Ectodermal cell (in vitro differentiated cells): ENCODE results near the gene SORCS3.

Source experiments
- H3K27ac ChIP-seq: 2 replicates; pipeline ENCODE4 v1.7.0; 2013; ENCODE audit warnings: mild to moderate bottlenecking, low read depth, low read length; ENCODE audit not compliant: insufficient read depth, poor library complexity, severe bottlenecking
- H3K27me3 ChIP-seq: 2 replicates; pipeline ENCODE4 v1.7.0; 2013; ENCODE audit warnings: mild to moderate bottlenecking, low read length; ENCODE audit not compliant: insufficient read depth, control insufficient read depth, poor library complexity, severe bottlenecking
- H3K36me3 ChIP-seq: one replicate; pipeline ENCODE4 v1.7.0; 2013; ENCODE audit warnings: low read length; ENCODE audit not compliant: control insufficient read depth, insufficient read depth
- H3K4me1 ChIP-seq: one replicate; pipeline ENCODE4 v1.7.0; 2013; ENCODE audit warnings: low read length; ENCODE audit not compliant: control insufficient read depth, insufficient read depth
- H3K4me3 ChIP-seq: 2 replicates; pipeline ENCODE4 v1.7.0; 2013; ENCODE audit warnings: low read depth, low read length, control low read depth; ENCODE audit not compliant: insufficient read depth
- H3K9me3 ChIP-seq: 2 replicates; pipeline ENCODE4 v1.7.0; 2013; ENCODE audit warnings: mild to moderate bottlenecking, low read length, moderate library complexity; ENCODE audit not compliant: control insufficient read depth
- WGBS, 2 experiments: methylation state at CpG; one replicate each; pipeline ENCODE4 v1.1.7; 2013; ENCODE audit warnings: missing lambda C conversion rate in 2 of 2; 5-methylcytosine and 5-hydroxymethylcytosine counted together

The SORCS3 gene

GRCh38 chr10:105017116-105017515 lies 376.0 kb downstream of the SORCS3 start:
- no peaks in the 10 kb centered on the region for H3K27me3 ChIP-seq
- WGBS, 2 experiments, result 46 to 50% methylated on average over 2 of the region's 2 CpGs
- no peaks in the 10 kb centered on the region for H3K4me1 ChIP-seq
- no peaks in the 10 kb centered on the region for H3K36me3 ChIP-seq
- H3K9me3 ChIP-seq, result no peaks in the 10 kb centered on the region
- H3K4me3 ChIP-seq, result no peak overlapping the region
- H3K27ac ChIP-seq, result no peak overlapping the region

DNA sequence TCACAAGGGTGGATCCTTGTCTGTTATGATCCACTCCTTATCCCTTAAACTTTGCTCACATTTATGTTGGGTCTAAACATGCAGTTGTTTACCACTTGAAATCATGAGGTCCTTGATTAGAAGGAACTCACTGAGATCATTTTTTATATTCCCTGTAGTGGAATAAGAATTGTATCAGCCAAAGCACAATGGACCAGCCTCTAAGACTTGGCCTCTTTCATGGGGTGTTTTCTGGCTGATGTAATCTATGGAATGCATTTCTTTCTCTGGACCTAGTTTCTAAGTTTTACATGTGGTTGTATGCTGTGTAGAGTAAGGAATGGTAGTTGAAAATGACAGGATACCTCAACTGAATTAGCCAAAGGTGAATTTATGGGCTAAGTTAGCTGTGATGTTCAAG lies 376.6 kb downstream of the SORCS3 start:
- Histone ChIP-seq H3K27ac (no peak overlapping the region), H3K9me3 (no peaks in the 10 kb centered on the region), H3K36me3 (no peaks in the 10 kb centered on the region), H3K27me3 (no peaks in the 10 kb centered on the region), H3K4me3 (no peak overlapping the region), H3K4me1 (no peaks in the 10 kb centered on the region)

- Histone ChIP-seq H3K27me3 (no peaks in the 10 kb centered on the region), H3K9me3 (no peaks in the 10 kb centered on the region), H3K27ac (no peak overlapping the region), H3K4me1 (peaks cover 8% of the 10 kb centered on the region), H3K36me3 (no peaks in the 10 kb centered on the region), H3K4me3 (no peak overlapping the region)
- 65 to 71% methylated on average over 6 of the region's 6 CpGs for WGBS, 2 experiments
These were observed 382.4 kb downstream of the SORCS3 start for GRCh38 chr10:105023211-105024111.

- no peaks in the 10 kb centered on the region for H3K27me3 ChIP-seq
- no peak overlapping the region for H3K27ac ChIP-seq
- no peaks in the 10 kb centered on the region for H3K9me3 ChIP-seq
- no peak overlapping the region for H3K4me3 ChIP-seq
- peaks cover 8% of the 10 kb centered on the region for H3K4me1 ChIP-seq
- H3K36me3 ChIP-seq, result no peaks in the 10 kb centered on the region
These were observed 383.1 kb downstream of the SORCS3 start for GRCh38 chr10:105024184-105024583.

DNA sequence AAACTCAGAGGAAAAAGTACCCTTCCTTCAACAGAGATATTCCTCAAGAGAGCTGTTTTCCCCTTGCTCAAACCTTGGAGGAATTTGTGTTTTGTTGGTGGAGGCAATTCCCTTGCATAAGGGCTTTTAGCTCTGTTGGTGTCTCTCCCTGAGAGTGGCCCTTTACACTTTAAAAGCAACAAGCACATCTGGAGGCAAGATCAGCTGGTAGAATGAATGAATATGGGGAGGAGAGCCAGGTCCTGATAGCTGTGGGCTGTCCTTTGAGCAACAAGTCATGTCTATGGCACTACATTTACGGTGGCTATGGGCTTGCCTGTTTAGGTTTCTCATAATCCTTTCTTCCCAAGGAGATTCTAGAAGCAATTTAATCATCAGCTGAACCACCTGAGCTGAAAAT lies 384.0 kb downstream of the SORCS3 start:
- no peaks in the 10 kb centered on the region for H3K27me3 ChIP-seq

GRCh38 chr10:105026566-105026965 lies 385.5 kb downstream of the SORCS3 start:
- Histone ChIP-seq H3K9me3 (no peaks in the 10 kb centered on the region), H3K27ac (no peak overlapping the region), H3K4me1 (peaks cover 8% of the 10 kb centered on the region), H3K27me3 (no peaks in the 10 kb centered on the region), H3K4me3 (no peak overlapping the region), H3K36me3 (no peaks in the 10 kb centered on the region)
- WGBS, 2 experiments, result 92 to 93% methylated on average over 5 of the region's 5 CpGs

More for the DNA sequence above, 384.0 kb downstream of the SORCS3 start:
- Histone ChIP-seq H3K4me1 (peaks cover 8% of the 10 kb centered on the region), H3K36me3 (no peaks in the 10 kb centered on the region), H3K9me3 (no peaks in the 10 kb centered on the region), H3K4me3 (no peak overlapping the region), H3K27ac (no peak overlapping the region)
- 74 to 83% methylated on average over 1 of the region's 1 CpG for WGBS, 2 experiments

DNA sequence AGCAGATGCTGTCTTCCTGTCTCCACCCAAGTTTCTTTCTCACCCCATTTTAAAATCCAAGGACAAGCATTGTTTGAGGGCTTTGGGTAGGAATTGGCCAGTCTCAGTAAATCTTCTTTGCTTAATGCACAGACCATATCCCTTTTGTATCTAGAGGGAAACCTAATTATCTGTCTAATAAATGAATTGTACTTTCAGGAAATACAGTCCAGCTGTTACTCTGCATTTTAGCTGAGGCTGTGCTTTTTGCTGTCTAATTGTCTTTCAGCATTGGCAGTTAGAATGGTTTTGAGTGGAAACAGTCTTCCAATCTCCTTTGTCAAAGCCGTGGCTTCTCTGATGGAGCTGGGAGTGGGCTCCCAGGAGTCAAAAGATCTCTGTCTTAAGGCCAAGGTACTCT lies 388.2 kb downstream of the SORCS3 start:
- no peaks in the 10 kb centered on the region for H3K36me3 ChIP-seq
- no peaks in the 10 kb centered on the region for H3K4me1 ChIP-seq
- no peak overlapping the region for H3K4me3 ChIP-seq
- 81 to 89% methylated on average over 1 of the region's 1 CpG for WGBS, 2 experiments
- H3K27ac ChIP-seq, result no peak overlapping the region
- H3K27me3 ChIP-seq, result no peaks in the 10 kb centered on the region
- no peaks in the 10 kb centered on the region for H3K9me3 ChIP-seq

DNA sequence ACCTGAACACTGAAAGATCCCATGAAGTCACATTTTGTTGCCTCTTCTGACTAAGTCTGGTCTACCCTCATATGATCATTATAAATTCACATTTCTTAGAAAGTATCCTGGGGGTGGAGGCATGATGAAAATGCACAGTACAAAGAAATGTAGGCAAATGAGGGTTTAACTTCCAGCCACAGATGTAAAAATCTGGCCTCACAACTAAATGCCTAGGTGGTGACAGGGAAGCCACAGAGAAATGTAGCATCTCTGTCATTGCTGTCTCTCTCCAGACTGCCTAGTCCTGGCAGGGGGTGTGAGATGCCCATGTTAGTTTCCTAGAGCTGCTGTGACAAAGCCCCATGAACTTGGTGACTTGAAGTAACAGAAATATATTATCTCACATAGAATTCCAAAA lies 395.9 kb downstream of the SORCS3 start:
- H3K4me1 ChIP-seq, result no peaks in the 10 kb centered on the region
- no peaks in the 10 kb centered on the region for H3K27me3 ChIP-seq
- H3K9me3 ChIP-seq, result no peaks in the 10 kb centered on the region
- H3K27ac ChIP-seq, result no peak overlapping the region
- H3K4me3 ChIP-seq, result no peak overlapping the region
- H3K36me3 ChIP-seq, result no peaks in the 10 kb centered on the region

DNA sequence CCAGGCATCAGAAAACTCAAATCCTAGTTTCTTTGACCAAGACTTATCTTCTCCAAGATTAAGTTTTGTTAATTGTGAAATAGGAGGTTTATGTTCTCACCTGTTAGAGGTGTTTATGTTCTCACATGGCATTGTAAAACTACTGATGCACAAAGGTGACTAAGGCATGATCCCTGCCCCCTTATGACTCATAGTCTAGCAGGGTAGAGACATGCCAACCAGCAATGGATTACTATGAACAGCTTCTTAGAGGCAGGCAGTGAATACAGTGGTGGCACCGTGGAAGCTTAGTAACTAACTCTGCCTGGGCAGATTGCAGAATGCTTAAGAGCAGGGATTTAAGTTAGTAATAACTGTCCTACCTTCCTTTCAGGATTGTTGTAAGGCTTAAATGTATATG lies 400.9 kb downstream of the SORCS3 start:
- H3K36me3 ChIP-seq, result no peaks in the 10 kb centered on the region
- 75 to 100% methylated on average over 1 of the region's 1 CpG for WGBS, 2 experiments
- no peaks in the 10 kb centered on the region for H3K4me1 ChIP-seq
- H3K9me3 ChIP-seq, result no peaks in the 10 kb centered on the region
- no peaks in the 10 kb centered on the region for H3K27me3 ChIP-seq
- H3K4me3 ChIP-seq, result no peak overlapping the region
- no peak overlapping the region for H3K27ac ChIP-seq

DNA sequence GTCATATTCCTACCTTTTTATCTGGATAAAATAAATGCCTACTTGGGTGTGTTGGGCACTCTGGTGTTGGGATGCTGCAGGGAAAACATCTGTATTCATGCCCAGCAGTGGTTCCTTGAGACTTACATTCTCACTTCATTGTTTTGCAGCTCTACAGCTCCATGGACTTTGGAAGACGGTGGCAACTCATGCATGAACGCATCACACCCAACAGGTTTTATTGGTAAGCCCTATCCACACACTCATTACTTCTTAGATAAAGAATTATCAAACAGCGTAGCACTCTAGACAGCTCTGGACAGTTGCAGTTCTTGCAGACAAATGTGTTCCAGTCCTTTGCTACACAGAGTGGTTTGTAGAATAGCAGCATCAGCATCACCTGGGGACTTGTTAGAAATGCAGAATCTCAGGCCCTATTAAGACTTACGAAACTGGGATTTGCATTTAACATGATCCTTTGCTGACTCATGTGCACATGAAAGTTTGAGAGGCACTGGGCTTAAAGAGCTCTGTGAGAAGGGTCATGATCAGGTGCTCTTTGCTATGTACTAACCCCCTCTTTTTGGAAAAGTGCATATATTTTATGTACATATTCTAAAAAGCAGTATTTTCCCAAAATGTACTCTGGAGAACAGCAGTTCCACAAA lies 401.9 kb downstream of the SORCS3 start:
- Histone ChIP-seq H3K4me1 (no peaks in the 10 kb centered on the region), H3K36me3 (no peaks in the 10 kb centered on the region), H3K9me3 (no peaks in the 10 kb centered on the region), H3K27ac (no peak overlapping the region), H3K27me3 (no peaks in the 10 kb centered on the region), H3K4me3 (no peak overlapping the region)
- 92 to 97% methylated on average over 4 of the region's 4 CpGs for WGBS, 2 experiments
